DND-41 (cell line): ENCODE data around the gene UPK1A.

Source experiments
- CTCF ChIP-seq: IDR thresholded peaks from 2 replicates; pipeline ENCODE4 v1.5.1; 2012; ENCODE audit warnings: borderline replicate concordance, low read length, moderate library complexity, mild to moderate bottlenecking; ENCODE audit not compliant: poor library complexity, severe bottlenecking; ENCODE audit errors: extremely low read depth
- EZH2 ChIP-seq: IDR thresholded peaks from 3 replicates; pipeline ENCODE4 v1.6.1; 2012; ENCODE audit warnings: borderline replicate concordance, low read depth, mild to moderate bottlenecking, moderate library complexity, low read length, inconsistent platforms; ENCODE audit not compliant: severe bottlenecking

- TF ChIP-seq CTCF (no peak), EZH2 (no peak)
Measured at GRCh38 chr19:35645680-35646511, 20.4 kb upstream of the UPK1A start.
